C4-2B (cell line): Measurements from ENCODE around the gene RSBN1.

Experiments used
- H3K27ac ChIP-seq: fragments of 450-650 bp; 2 replicates; pipeline ENCODE4 v1.5.1; 2017
- CTCF ChIP-seq: fragments of 450-650 bp; conservative IDR thresholded peaks from 2 replicates; pipeline ENCODE4 v1.5.1; 2017; ENCODE audit warnings: mild to moderate bottlenecking
- ZFX ChIP-seq: fragments of 450-650 bp; IDR thresholded peaks from 2 replicates; pipeline ENCODE4 v1.6.1; 2017

Gene RSBN1

GRCh38 chr1:113811156-113811887 is 954 bp downstream of the RSBN1 start:
- H3K27ac ChIP-seq: peak overlapping the region; percentile 69
- TF ChIP-seq CTCF: no peak
- no peak for TF ChIP-seq ZFX

DNA sequence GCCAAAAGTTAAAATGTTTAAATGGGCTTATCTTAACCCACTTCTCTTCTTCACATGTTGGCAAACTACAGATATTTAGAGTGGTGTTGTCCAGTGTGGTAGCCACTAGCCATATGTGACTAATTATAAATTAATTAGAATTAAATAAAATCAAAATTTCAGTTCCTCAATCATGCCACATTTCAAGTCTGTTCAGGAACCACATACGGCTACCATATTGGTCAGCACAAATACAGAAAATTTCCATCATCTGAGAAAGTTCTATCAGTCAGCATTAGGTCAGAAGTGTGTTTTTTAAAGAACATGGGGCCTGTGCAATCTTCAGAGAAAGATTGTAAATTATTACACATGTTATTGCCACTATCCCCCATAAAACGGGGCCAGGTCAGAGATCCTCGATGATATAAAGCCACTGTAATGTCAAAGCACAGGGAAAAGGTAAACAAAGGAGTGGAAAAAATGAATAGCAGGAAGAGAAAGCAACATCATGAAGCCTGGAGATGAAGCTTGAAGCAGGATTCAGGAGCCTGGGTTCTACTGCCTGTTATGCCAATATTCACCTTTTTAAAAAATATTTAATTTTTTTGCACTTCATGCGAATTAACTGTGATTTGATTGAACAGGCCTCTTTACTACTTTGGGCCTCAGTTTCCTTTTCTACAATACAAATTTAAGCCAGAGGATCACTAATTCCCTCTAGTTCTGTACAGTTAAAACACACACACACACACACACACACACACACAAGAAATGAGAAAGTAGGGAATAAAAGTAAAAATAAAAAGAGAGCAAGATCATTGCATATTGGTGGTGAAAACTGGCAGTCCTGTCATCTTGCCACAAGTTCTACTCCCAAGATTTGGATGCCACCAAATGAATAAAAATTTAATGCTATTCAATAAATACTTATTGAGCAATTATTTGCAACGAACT is 2.3 kb downstream of the RSBN1 start:
- no peak for TF ChIP-seq CTCF
- TF ChIP-seq ZFX: no peak
- no peak overlapping the region for H3K27ac ChIP-seq

- TF ChIP-seq CTCF: no peak
- TF ChIP-seq ZFX: no peak
- H3K27ac ChIP-seq: no peak overlapping the region
Measured at GRCh38 chr1:113808450-113809195, 3.7 kb downstream of the RSBN1 start.

GRCh38 chr1:113805639-113806038 is 6.6 kb downstream of the RSBN1 start:
- no peak for TF ChIP-seq CTCF
- TF ChIP-seq ZFX: no peak
- no peak overlapping the region for H3K27ac ChIP-seq

DNA sequence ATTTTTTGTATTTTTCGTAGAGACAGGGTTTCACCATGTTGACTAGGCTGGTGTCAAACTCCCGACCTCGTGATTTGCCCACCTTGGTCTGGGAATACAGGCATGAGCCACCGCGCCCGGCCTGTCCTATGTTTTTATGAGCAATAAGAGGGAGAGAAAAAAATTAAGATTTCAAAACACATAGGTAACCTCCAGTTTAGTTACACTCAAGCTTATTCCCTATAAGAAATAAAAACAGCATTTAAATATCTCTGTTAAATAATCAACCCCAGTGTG is 7.1 kb downstream of the RSBN1 start:
- TF ChIP-seq CTCF (no peak), ZFX (no peak)
- H3K27ac ChIP-seq: no peak overlapping the region

- H3K27ac ChIP-seq: no peak overlapping the region
- TF ChIP-seq ZFX (no peak), CTCF (no peak)
Measured at GRCh38 chr1:113804421-113805255, 7.6 kb downstream of the RSBN1 start.
